ENCODE measurements around the gene SLC25A19.

DNA sequence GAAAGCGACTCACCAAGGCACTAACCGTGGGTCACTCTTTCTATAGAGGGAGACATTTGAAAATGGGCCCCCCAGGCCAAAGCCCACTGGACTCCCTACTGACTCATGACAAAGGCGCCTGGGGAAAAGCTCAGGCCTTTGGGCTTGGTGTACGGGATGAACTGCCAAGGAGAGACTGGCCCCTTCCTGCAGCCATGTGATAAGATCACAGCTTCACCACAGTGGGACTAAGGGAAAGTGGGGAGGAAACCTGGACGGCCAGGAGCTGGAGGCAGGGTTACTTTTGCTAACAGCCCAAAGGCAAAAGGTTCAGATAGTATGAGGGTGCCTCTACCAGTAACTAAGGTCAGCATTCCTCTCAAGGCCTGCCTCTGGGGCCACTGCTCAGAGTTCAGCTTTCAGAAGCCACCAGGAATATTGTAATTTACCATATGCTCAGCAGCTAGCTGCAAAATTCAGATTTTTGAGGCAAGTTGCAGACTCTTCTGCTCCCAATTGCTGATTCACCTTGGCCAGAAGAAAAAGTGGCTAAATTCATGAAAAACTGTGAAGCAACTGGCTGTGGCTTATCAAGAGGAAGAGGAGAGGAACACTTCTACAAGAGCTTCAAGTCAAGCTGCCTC, 37.1 kb upstream of the SLC25A19 start:
- TF ChIP-seq POLR2AphosphoS5 (IDR thresholded peaks at IDR 0.05; ENCODE audit: low read depth, low read length), result no peak
- TF ChIP-seq, protein P1, sequence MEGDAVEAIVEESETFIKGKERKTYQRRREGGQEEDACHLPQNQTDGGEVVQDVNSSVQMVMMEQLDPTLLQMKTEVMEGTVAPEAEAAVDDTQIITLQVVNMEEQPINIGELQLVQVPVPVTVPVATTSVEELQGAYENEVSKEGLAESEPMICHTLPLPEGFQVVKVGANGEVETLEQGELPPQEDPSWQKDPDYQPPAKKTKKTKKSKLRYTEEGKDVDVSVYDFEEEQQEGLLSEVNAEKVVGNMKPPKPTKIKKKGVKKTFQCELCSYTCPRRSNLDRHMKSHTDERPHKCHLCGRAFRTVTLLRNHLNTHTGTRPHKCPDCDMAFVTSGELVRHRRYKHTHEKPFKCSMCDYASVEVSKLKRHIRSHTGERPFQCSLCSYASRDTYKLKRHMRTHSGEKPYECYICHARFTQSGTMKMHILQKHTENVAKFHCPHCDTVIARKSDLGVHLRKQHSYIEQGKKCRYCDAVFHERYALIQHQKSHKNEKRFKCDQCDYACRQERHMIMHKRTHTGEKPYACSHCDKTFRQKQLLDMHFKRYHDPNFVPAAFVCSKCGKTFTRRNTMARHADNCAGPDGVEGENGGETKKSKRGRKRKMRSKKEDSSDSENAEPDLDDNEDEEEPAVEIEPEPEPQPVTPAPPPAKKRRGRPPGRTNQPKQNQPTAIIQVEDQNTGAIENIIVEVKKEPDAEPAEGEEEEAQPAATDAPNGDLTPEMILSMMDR (IDR thresholded peaks at IDR 0.05), result no peak
- TF ChIP-seq TCF7L2 (IDR thresholded peaks at IDR 0.05; ENCODE audit: low read depth, low read length), result no peak
